ENCODE data around the gene C11orf16. TPM values are rescaled to one million over a fixed set of nuclear protein-coding genes. Genes with fewer than 3 reads are reported as not detected.
"Not testable (repeated sequence)": the region's sequence is repeated elsewhere in the genome, so short reads cannot be mapped to it uniquely, and the experiment has no call there.

C11orf16 gene
- total RNA-seq, 3 donors from 2014 or later = not detected

DNA sequence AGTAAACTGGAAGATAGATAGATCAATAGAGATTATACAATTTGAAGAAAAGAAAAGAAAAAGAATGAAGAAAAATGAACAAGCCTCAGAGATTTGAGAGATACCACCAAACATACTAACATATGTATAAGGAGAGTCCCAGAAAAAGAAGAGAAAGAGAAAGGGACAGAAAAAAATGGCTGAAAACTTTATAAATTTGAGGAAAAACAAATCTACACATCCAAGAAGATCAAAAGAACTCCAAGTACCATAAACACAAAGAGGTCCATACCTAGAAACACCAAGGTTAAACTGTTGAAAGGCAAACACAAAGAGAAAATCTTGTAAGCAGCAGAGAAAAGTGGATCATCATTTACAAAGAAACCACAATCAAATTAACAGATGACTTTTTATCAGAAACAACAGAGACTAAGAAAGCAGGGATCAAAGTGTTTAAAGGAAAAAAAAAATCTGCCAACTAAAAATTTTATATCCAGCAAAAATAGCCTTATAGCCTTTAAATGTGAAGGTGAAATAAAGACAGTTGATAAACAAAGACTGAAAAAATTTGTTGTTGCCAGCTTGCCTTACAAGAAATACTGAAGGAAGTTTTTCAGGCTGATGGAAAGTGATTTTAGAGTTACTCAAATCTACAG lies 33.5 kb downstream of the C11orf16 start:
- H3K36me3 ChIP-seq (ENCODE audit: low read depth) = no peaks in the 10 kb centered on the region
- no peak for TF ChIP-seq CTCF (IDR thresholded peaks at IDR 0.05)
- ATAC-seq = no peak
- intact Hi-C loops (cut with DNase I, micrococcal nuclease) = no loop called here
- H3K9me3 ChIP-seq = peaks cover 13% of the 10 kb centered on the region
- no peak for DNase-seq
- no peaks in the 10 kb centered on the region for H3K4me1 ChIP-seq (ENCODE audit: low read depth)
- H3K4me3 ChIP-seq = no peak overlapping the region

GRCh38 chr11:8891185-8891584 lies 41.6 kb downstream of the C11orf16 start:
- intact Hi-C loops (cut with DNase I, micrococcal nuclease); H3K4me3 ChIP-seq: not testable (repeated sequence)

DNA sequence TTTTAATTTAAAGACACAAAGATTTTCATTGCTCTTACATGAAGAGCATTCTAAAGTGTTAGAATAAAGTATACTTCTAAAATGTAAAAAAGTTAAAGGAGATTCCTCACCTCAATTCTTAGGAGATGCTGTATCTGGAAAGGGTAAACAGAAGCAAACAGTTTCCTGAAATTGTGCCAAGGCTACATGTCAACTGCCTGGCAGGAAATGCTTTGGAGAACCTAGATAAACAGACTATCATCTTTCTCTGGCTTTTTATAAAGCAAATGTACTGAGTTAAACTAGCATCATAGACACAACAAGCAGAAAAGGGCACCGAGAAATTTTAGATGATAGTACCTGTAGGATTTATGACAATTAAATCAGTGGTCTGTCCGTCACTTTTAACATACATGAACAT lies 46.4 kb downstream of the C11orf16 start:
- Histone ChIP-seq H3K4me3 (no peak overlapping the region), H3K36me3 (ENCODE audit: low read depth) (no peaks in the 10 kb centered on the region), H3K9me3 (no peaks in the 10 kb centered on the region), H3K4me1 (ENCODE audit: low read depth) (no peaks in the 10 kb centered on the region)
- ATAC-seq (no peak), DNase-seq (no peak)
- TF ChIP-seq CTCF (IDR thresholded peaks at IDR 0.05) = no peak
- intact Hi-C loops (cut with DNase I, micrococcal nuclease) = no loop called here

More at GRCh38 chr11:8891185-8891584, 41.6 kb downstream of the C11orf16 start:
- ATAC-seq; H3K36me3 ChIP-seq (ENCODE audit: low read depth); DNase-seq; H3K4me1 ChIP-seq (ENCODE audit: low read depth); H3K9me3 ChIP-seq: not testable (repeated sequence)

DNA sequence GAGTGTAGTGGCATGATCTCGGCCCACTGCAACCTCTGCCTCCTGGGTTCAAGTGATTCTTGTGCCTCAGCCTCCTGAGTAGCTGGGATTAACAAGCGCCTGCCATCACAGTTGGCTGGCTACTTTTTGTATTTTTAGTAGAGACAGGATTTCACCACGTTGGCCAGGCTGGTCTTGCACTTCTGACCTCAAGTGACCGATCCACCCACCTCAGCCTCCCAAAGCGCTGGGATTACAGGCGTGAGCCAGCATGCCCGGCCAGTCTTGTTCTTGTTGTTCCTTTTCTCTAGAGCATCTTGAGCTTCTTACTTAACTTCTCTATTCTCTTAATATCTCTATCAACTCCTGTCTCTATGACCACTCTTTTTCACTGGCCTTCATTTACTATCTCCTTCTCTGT lies 51.2 kb downstream of the C11orf16 start:
- H3K4me3 ChIP-seq; H3K36me3 ChIP-seq (ENCODE audit: low read depth); H3K4me1 ChIP-seq (ENCODE audit: low read depth); H3K9me3 ChIP-seq; intact Hi-C loops (cut with DNase I, micrococcal nuclease); DNase-seq; ATAC-seq: not testable (repeated sequence)

DNA sequence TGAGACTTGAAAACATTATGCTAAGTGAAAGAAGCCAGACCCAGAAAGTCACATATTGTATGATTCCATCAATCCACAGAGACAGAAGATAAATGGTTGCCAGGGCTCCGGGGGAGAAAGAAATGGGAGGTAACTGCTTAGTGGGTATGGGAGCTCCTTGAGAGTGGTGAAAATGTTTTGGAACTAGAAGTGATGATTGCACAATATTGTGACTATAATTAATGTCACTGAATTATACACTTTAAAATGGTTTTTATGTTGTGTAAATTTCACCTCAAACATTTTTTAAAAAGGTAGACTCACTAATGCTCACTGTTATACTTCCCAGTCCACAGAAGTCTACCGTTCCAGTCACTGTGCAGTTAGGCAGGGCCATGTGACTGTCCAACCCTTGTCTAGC lies 54.0 kb downstream of the C11orf16 start:
- DNase-seq = no peak
- no peak for TF ChIP-seq CTCF (IDR thresholded peaks at IDR 0.05)
- intact Hi-C loops (cut with DNase I, micrococcal nuclease) = no loop called here

DNA sequence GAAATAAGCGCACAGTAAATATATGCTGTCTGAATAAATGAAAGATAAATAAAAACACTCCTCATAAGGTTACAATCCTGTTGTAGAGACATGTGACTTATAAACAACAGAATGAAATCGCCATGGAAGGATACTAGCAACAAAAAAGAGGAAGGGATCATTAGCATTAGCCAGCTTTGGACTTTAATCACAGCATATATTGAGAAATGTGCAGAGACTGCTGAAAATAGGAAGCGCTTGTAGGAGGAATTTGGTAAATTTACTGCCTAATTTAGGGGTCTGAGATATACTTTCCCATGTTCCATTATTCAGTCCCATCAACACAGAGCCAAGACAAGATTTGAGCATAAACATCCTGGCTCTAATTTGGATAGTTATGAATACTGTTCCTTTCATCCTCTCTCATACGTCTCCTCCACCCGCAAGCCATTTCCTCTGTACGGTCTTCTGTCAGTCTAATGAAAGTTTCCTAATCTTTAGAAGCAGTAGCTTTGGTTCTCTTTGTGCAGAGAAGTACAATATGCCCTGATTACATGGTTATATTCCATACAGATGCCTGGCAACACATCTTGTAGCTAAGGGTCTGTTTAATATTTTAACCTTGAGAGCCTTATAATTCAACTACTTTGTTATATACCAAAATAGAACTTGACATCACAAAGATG lies 58.9 kb downstream of the C11orf16 start:
- H3K9me3 ChIP-seq = no peaks in the 10 kb centered on the region
- TF ChIP-seq CTCF (IDR thresholded peaks at IDR 0.05) = no peak
- no peaks in the 10 kb centered on the region for H3K4me1 ChIP-seq (ENCODE audit: low read depth)
- ATAC-seq = no peak
- H3K4me3 ChIP-seq = no peak overlapping the region
- H3K36me3 ChIP-seq (ENCODE audit: low read depth) = no peaks in the 10 kb centered on the region
- DNase-seq = no peak
- intact Hi-C loops (cut with DNase I, micrococcal nuclease) = no loop called here

More for the DNA sequence above, 54.0 kb downstream of the C11orf16 start:
- Histone ChIP-seq H3K4me3 (no peak overlapping the region), H3K36me3 (ENCODE audit: low read depth) (no peaks in the 10 kb centered on the region), H3K4me1 (ENCODE audit: low read depth) (no peaks in the 10 kb centered on the region), H3K9me3 (no peaks in the 10 kb centered on the region)
- ATAC-seq = no peak
